ENCODE results near the gene SHOC2.

The SHOC2 gene

DNA sequence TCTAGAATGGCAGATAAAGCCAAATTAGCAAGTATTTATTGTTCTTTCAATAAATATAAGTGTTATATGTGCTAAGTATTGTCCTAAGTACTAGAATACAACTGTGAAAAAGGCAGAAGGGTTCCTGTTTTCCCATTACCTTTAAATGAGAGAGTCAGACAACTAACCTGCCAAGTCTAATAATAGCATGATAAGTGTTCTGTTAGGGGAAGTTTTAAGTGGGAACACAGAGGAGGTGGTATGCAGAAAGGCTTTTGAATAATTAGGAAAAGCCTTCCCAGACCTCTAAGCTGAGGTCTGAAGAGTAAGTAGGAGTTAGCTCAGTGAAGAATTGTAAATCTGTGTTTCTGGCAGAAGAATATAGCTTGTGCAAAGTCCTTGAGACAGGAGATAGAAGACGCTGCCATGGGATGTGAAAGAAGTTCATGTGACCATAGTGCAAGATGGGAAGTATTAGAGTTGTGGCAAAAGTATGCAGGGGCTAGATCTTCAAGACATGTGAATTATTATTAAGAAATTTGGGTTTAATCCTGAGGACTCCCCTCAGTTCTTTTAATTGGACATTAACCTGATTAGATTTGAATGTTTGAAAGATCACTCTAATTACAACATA is 12.5 kb downstream of the SHOC2 start:
- Mint-ChIP-seq H3K9me3 (no peaks in the 10 kb centered on the region), H3K27me3 (ENCODE audit: low read depth) (no peaks in the 10 kb centered on the region), H3K4me1 (no peaks in the 10 kb centered on the region), H3K36me3 (ENCODE audit: low read depth) (peaks cover 6% of the 10 kb centered on the region), H3K4me3 (no peak overlapping the region), H3K27ac (no peak overlapping the region)
- no peak for TF ChIP-seq CTCF (IDR thresholded peaks at IDR 0.05; ENCODE audit: unreplicated experiment in 3 of 3)

DNA sequence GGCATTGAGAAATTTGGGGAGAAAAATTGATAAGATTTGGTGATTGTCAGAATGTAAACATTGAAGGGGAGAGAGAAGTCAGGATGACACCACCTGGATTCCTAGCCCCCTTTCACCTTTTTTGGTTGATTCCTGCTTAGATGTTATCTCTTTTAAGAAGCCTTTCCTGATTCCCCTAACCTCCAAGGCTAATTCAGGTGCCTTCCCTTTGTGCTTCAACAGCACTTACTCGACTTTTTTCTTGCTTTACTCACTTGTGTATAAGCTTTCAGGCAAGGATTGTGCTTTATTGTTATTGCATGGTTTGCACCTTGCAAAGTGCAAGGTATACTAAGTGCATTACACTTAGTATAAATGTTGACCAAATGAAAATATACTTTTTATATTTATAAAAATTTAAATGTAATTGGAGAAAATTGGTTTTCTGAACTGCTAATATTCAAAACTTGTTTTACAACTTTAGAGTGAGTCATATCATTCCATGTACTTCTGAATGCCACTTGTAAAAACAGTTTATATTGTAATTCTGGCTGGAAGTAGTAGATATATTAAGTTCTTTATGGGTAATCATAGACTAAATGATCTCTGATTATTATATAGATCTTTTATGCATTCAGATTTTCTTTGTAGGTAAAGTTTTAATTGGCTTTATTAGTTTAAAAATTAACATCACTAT is 13.2 kb downstream of the SHOC2 start:
- Mint-ChIP-seq H3K9me3 (no peaks in the 10 kb centered on the region), H3K36me3 (ENCODE audit: low read depth) (peaks cover 10% of the 10 kb centered on the region), H3K27me3 (ENCODE audit: low read depth) (no peaks in the 10 kb centered on the region), H3K4me1 (no peaks in the 10 kb centered on the region), H3K4me3 (no peak overlapping the region), H3K27ac (no peak overlapping the region)
- TF ChIP-seq CTCF (IDR thresholded peaks at IDR 0.05; ENCODE audit: unreplicated experiment in 3 of 3): no peak

GRCh38 chr10:110936757-110937156 is 17.4 kb downstream of the SHOC2 start:
- H3K27ac Mint-ChIP-seq: no peak overlapping the region
- no peaks in the 10 kb centered on the region for H3K27me3 Mint-ChIP-seq (ENCODE audit: low read depth)
- no peak for TF ChIP-seq CTCF (IDR thresholded peaks at IDR 0.05; ENCODE audit: unreplicated experiment in 3 of 3)
- H3K4me3 Mint-ChIP-seq: no peak overlapping the region
- H3K36me3 Mint-ChIP-seq (ENCODE audit: low read depth): peaks cover 19% of the 10 kb centered on the region
- H3K9me3 Mint-ChIP-seq: no peaks in the 10 kb centered on the region
- no peaks in the 10 kb centered on the region for H3K4me1 Mint-ChIP-seq

GRCh38 chr10:110939419-110939818 is 20.0 kb downstream of the SHOC2 start:
- Mint-ChIP-seq H3K27me3 (ENCODE audit: low read depth) (no peaks in the 10 kb centered on the region), H3K4me3 (no peak overlapping the region), H3K4me1 (no peaks in the 10 kb centered on the region), H3K36me3 (ENCODE audit: low read depth) (peaks cover 45% of the 10 kb centered on the region), H3K9me3 (peaks cover 18% of the 10 kb centered on the region), H3K27ac (no peak overlapping the region)
- no peak for TF ChIP-seq CTCF (IDR thresholded peaks at IDR 0.05; ENCODE audit: unreplicated experiment in 3 of 3)

- TF ChIP-seq CTCF (IDR thresholded peaks at IDR 0.05; ENCODE audit: unreplicated experiment in 3 of 3): no peak
- H3K27me3 Mint-ChIP-seq (ENCODE audit: low read depth): no peaks in the 10 kb centered on the region
- peaks cover 83% of the 10 kb centered on the region for H3K36me3 Mint-ChIP-seq (ENCODE audit: low read depth)
- no peak overlapping the region for H3K27ac Mint-ChIP-seq
- H3K4me3 Mint-ChIP-seq: no peak overlapping the region
- H3K4me1 Mint-ChIP-seq: no peaks in the 10 kb centered on the region
- peaks cover 56% of the 10 kb centered on the region for H3K9me3 Mint-ChIP-seq
Measured at GRCh38 chr10:110944792-110945396, 25.5 kb downstream of the SHOC2 start.

All from nephron (organoid).